Mammary epithelial cell (primary cell): ENCODE measurements around the gene HSD17B12.

Experiments used
- CTCF ChIP-seq, 2 donors: IDR thresholded peaks in 1 of 2; conservative IDR thresholded peaks in 1 of 2; 2 replicates each; pipeline ENCODE4 v1.5.1; 2011 to 2012; ENCODE audit warnings: inconsistent platforms in 2 of 2, low read length in 2 of 2, mild to moderate bottlenecking in 2 of 2, control low read depth in 1 of 2, low read depth in 1 of 2; ENCODE audit not compliant: insufficient read depth in 1 of 2; ENCODE audit errors: extremely low read depth in 1 of 2
- EZH2 ChIP-seq: IDR thresholded peaks from 2 replicates; pipeline ENCODE4 v1.6.1; 2012; ENCODE audit warnings: low read length, inconsistent platforms, borderline replicate concordance

DNA sequence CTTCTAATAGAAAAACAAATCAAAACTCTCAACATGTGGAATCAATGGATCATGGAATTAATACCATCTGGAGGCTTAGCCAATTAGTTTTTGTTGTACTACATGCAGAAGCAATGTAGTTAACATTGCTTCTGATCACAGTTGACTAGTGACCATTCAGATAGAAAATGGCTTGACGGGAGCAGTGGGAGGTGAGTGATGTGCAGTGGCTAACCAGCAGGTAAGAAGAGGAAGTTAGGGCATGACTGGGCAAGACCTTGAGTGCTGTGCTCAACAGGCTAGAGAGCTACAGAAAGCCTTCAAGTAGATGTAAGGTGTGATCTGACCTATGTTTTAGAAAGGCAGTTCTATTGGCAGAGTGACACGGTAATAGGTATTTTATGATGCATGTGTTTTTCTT lies 139.4 kb downstream of the HSD17B12 start:
- TF ChIP-seq CTCF (conservative IDR thresholded peaks at IDR 0.05 in 1 of 2, IDR thresholded peaks at IDR 0.05 in 1 of 2; ENCODE audit: extremely low read depth in 1 of 2, insufficient read depth in 1 of 2, low read depth in 1 of 2, low read length in 2 of 2), result no peak
- TF ChIP-seq EZH2, result no peak
